Heart left ventricle (tissue), 16 donors: ENCODE data around the gene TNS3. TPM values are rescaled to one million over a fixed set of nuclear protein-coding genes. Genes with fewer than 3 reads are reported as not detected.

ENCODE experiments used
- ATAC-seq, 4 donors: fragments of 200-7000 bp; cut with Tn5 transposase; one replicate each; pipeline ENCODE4 v1.9.1; 2020 to 2022; ENCODE audit warnings: moderate library complexity in 4 of 4, mild to moderate bottlenecking in 3 of 4, moderate number of reproducible peaks in 1 of 4
- DNase-seq, 5 donors: peaks; one replicate each; pipeline ENCODE4 v3.0.0-alpha.2; 2020
- H3K27ac ChIP-seq, 12 donors: fragments of 200-600 bp; sonication (generic) in 4 of 12; one replicate each; pipeline versions ENCODE4 v1.5.0 to v1.8.0; 2016 to 2022; ENCODE audit warnings: mild to moderate bottlenecking in 2 of 12
- H3K27me3 ChIP-seq, 9 donors: fragments of 200-600 bp; sonication (generic) in 2 of 9; one replicate each; pipeline versions ENCODE4 v1.5.1 to v1.8.0; 2016 to 2022; ENCODE audit warnings: mild to moderate bottlenecking in 3 of 9
- H3K36me3 ChIP-seq, 9 donors: fragments of 200-600 bp; sonication (generic) in 2 of 9; one replicate each; pipeline versions ENCODE4 v1.5.0 to v1.8.0; 2018 to 2022; ENCODE audit warnings: mild to moderate bottlenecking in 2 of 9
- H3K4me1 ChIP-seq, 12 donors: fragments of 200-600 bp; sonication (generic) in 4 of 12; one replicate each; pipeline versions ENCODE4 v1.5.0 to v1.8.0; 2016 to 2022; ENCODE audit warnings: mild to moderate bottlenecking in 3 of 12
- H3K4me3 ChIP-seq, 12 donors: fragments of 200-600 bp; sonication (generic) in 4 of 12; one replicate each; pipeline versions ENCODE4 v1.5.0 to v1.8.0; 2017 to 2022; ENCODE audit warnings: mild to moderate bottlenecking in 9 of 12, moderate library complexity in 4 of 12
- H3K9me3 ChIP-seq, 12 donors: fragments of 200-600 bp; sonication (generic) in 4 of 12; one replicate each; pipeline versions ENCODE4 v1.5.0 to v1.8.0; 2016 to 2022; ENCODE audit warnings: mild to moderate bottlenecking in 1 of 12
- POLR2A ChIP-seq, 2 donors: fragments of 450-650 bp; IDR thresholded peaks; one replicate each; pipeline ENCODE4 v1.6.1; 2017; ENCODE audit warnings: antibody characterized with exemption in 2 of 2, mild to moderate bottlenecking in 2 of 2, moderate library complexity in 2 of 2
- WGBS, 4 donors: extraction: QIAGEN DNeasy Blood & Tissue Kit in 2 of 4; methylation state at CpG; one replicate each; pipeline versions ENCODE4 v1.1.5 to v1.1.7; 2013 to 2018; 5-methylcytosine and 5-hydroxymethylcytosine counted together
- intact Hi-C, 10 donors: fragments of 100-400 bp; cut with DNase I; formaldehyde crosslinking; loops; one replicate each; pipeline versions ENCODE4 v1.11.1 to v1.14.2; 2022
- polyA plus RNA-seq, 2 donors: library from polyadenylated mRNA; stranded (reverse); fragments of 200-250 nt; gene quantifications; one replicate each; pipeline ENCODE4 v1.2.3, GENCODE V29; 2013
- total RNA-seq, 9 donors: library from RNA; depleted of rRNA in 2 of 9; stranded (reverse); fragments of >200 nt in 2 of 9; fragmentation: NEBNext Ultra II Directional in 3 of 9; extraction: Animal tissue kit (Norgen Biotek cat#: 25700) in 3 of 9; gene quantifications; one replicate each; pipeline versions ENCODE4 v1.1.0 to v1.2.4, GENCODE V29; 2016 to 2023
- TF ChIP-seq, protein P1 (sequence below), 12 donors: fragments of 200-600 bp; sonication (generic) in 4 of 12; IDR thresholded peaks; one replicate each; pipeline versions ENCODE4 v1.5.0 to v1.8.0; 2018 to 2022; ENCODE audit warnings: antibody characterized with exemption in 12 of 12, mild to moderate bottlenecking in 5 of 12
- donor health status: ischemic (EF 13 %, LVEDD 7.1; RV severe dilation, severe dysfunction).
- donor health status: healthy with polysubstance abuse.
- donor health status: DM: no; HTN: yes; CAD: no.
- donor health status: DM: no; HTN: no; CAD: no.
- donor health status: ischemic (EF 25% LVEDD 6.9; RV normal size, moderate dysfunction).
- donor health status: ischemic (EF 25% LVEDD 5.7; RV mildly dilated, moderate dysfunction).
- donor health status: healthy.
- donor health status: DM: yes; HTN: yes; CAD: no.
- donor health status: ischemic (EF 35%, LVEDD 5.7; RV mildly dilated, moderate dysfunction).
- donor health status: nonischemic (EF 11% LVEDD 7.7; RV severe dilation, severe dysfunction).
- donor health status: DM: yes; HTN: yes; CAD: no.
- donor health status: PGD.
- donor health status: ischemic (EF 29% LVEDD 5.4; RV normal size, mild dysfunction).
- donor health status: nonischemic (EF 23%, LVEDD 6.1; RV moderate dilation, normal function).

Gene TNS3
- total and polyA plus RNA-seq, 11 donors: 10.1 to 116 (median 32.7) TPM

- peaks cover 0 to 40% (median 11%) of the 10 kb centered on the region in 12 donors for H3K4me1 ChIP-seq
- ATAC-seq (no peak), DNase-seq (no peak)
- H3K27ac ChIP-seq: no peak overlapping the region
- no peaks in the 10 kb centered on the region for H3K9me3 ChIP-seq
- TF ChIP-seq POLR2A (IDR thresholded peaks at IDR 0.05): no peak
- TF ChIP-seq, protein P1, sequence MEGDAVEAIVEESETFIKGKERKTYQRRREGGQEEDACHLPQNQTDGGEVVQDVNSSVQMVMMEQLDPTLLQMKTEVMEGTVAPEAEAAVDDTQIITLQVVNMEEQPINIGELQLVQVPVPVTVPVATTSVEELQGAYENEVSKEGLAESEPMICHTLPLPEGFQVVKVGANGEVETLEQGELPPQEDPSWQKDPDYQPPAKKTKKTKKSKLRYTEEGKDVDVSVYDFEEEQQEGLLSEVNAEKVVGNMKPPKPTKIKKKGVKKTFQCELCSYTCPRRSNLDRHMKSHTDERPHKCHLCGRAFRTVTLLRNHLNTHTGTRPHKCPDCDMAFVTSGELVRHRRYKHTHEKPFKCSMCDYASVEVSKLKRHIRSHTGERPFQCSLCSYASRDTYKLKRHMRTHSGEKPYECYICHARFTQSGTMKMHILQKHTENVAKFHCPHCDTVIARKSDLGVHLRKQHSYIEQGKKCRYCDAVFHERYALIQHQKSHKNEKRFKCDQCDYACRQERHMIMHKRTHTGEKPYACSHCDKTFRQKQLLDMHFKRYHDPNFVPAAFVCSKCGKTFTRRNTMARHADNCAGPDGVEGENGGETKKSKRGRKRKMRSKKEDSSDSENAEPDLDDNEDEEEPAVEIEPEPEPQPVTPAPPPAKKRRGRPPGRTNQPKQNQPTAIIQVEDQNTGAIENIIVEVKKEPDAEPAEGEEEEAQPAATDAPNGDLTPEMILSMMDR (IDR thresholded peaks at IDR 0.05): no peak
- no peaks in the 10 kb centered on the region for H3K27me3 ChIP-seq
- intact Hi-C loops: loop anchor here in 1 of 10 donors (2.0 kb wide), 1 partner anchor 77 kb away; no protein-coding TSS in a partner anchor
- WGBS, 4 donors: 94 to 98% (median 97%) methylated on average over 10 of the region's 10 CpGs
- H3K36me3 ChIP-seq: no peaks in the 10 kb centered on the region
- no peak overlapping the region for H3K4me3 ChIP-seq
Measured at GRCh38 chr7:47625861-47626715, 44.2 kb upstream of the TNS3 start.

GRCh38 chr7:47624689-47625088 lies 42.8 kb upstream of the TNS3 start:
- no peaks in the 10 kb centered on the region for H3K27me3 ChIP-seq

DNA sequence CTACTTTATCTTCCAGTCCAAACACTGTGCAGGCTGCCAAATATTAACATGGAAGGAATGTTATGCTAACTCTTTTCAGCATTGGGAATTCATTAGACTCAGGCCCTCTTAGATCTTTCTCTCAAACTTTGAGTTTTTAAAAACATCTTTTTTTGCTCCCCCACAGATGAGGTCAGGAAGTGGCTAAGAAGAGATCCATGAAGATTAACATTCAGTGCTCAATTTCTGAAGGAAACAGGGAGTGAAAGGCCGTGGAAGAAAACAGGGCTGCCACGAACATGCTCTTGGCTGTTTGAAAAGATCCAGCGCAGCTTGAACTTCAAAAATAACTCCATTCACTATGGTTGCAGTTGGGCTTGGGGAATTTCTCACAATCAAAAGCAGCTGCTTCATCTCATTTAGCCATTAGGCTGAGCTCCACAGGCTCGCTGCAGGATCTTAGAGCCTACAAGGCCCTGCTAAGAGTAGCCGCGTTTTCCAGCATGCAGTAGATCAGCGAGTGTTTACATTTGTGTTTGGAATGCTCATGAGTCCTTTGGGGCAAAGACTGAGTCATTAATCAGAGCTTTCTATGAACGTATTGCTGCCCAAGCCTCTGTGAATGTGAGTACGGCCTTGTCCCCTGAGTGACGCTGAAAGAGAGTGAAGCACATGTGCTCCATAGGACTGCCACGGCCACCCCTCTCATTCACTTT lies 41.2 kb upstream of the TNS3 start:
- peak in 2 of 5 donors; percentile 50 to 65 for DNase-seq
- peak overlapping the region in 11 of 12 donors; percentile 43 to 88 (median 64) for H3K27ac ChIP-seq
- intact Hi-C loops: no loop called here
- no peaks in the 10 kb centered on the region for H3K36me3 ChIP-seq
- H3K27me3 ChIP-seq: no peaks in the 10 kb centered on the region
- peak; percentile 68 to 83 (median 76) for ATAC-seq
- no peak for TF ChIP-seq POLR2A (IDR thresholded peaks at IDR 0.05)
- TF ChIP-seq, protein P1 (IDR thresholded peaks at IDR 0.05): no peak
- 52 to 59% (median 56%) methylated on average over 11 of the region's 11 CpGs for WGBS, 4 donors
- H3K4me1 ChIP-seq: peaks cover 0 to 41% (median 11%) of the 10 kb centered on the region in 12 donors
- no peak overlapping the region for H3K4me3 ChIP-seq
- no peaks in the 10 kb centered on the region for H3K9me3 ChIP-seq

More at GRCh38 chr7:47624689-47625088, 42.8 kb upstream of the TNS3 start:
- no peak overlapping the region for H3K27ac ChIP-seq
- H3K4me1 ChIP-seq: peaks cover 0 to 41% (median 11%) of the 10 kb centered on the region in 12 donors
- DNase-seq: no peak
- intact Hi-C loops: loop anchor here in 1 of 10 donors (2.0 kb wide), 1 partner anchor 78 kb away; no protein-coding TSS in a partner anchor
- H3K4me3 ChIP-seq: no peak overlapping the region
- ATAC-seq: no peak
- no peaks in the 10 kb centered on the region for H3K9me3 ChIP-seq
- no peaks in the 10 kb centered on the region for H3K36me3 ChIP-seq
- no peak for TF ChIP-seq POLR2A (IDR thresholded peaks at IDR 0.05)
- TF ChIP-seq, protein P1 (IDR thresholded peaks at IDR 0.05): no peak

DNA sequence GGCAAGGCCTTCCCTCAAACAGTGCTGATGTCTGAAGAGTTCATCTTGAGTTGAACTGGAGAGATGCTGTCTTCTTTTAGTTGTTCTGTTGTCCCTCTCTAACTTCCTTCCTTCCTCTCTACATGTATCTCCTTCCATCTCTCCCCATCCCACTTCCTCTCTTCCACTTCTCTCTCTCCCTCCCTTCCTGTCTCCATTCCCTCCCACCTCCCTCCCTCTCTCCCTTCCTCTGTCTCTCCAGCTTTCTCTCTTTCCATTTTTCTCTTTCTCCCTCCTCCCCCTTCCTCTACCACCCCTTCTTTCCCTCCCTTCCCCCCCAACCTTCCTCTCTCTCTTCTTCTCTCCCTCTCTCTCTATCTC lies 40.7 kb upstream of the TNS3 start:
- Histone ChIP-seq H3K4me3 (no peak overlapping the region), H3K27me3 (no peaks in the 10 kb centered on the region), H3K36me3 (no peaks in the 10 kb centered on the region), H3K9me3 (no peaks in the 10 kb centered on the region), H3K27ac (peak overlapping the region in 11 of 12 donors; percentile 43 to 88 (median 64)), H3K4me1 (peaks cover 0 to 37% (median 11%) of the 10 kb centered on the region in 12 donors)
- DNase-seq (no peak), ATAC-seq (peak in 3 of 4 donors; percentile 9 to 58 (median 30))
- TF ChIP-seq POLR2A (IDR thresholded peaks at IDR 0.05): no peak
- TF ChIP-seq, protein P1 (IDR thresholded peaks at IDR 0.05): no peak
- intact Hi-C loops: no loop called here
